Body of pancreas (tissue), 4 donors: Measurements from ENCODE around the gene RETREG1. TPM values are rescaled to one million over a fixed set of nuclear protein-coding genes. Genes with fewer than 3 reads are reported as not detected.
"Not testable (repeated sequence)": the region's sequence is repeated elsewhere in the genome, so short reads cannot be mapped to it uniquely, and the experiment has no call there.

Source experiments
- ATAC-seq: fragments of 150-250 bp; one replicate; pipeline ENCODE4 v1.9.1; 2016
- DNase-seq, 4 donors: peaks; one replicate each; pipeline ENCODE4 v3.0.0-alpha.2; 2019
- H3K27ac ChIP-seq, 4 donors: fragments of 200-600 bp; sonication (generic); 1 replicate in 3 of 4; 2 replicates in 1 of 4; pipeline versions ENCODE4 v1.5.1 to v1.6.1; 2016 to 2019; ENCODE audit warnings: mild to moderate bottlenecking in 1 of 4, mixed read lengths in 1 of 4, moderate library complexity in 1 of 4
- H3K27me3 ChIP-seq, 2 donors: fragments of 200-600 bp; sonication (generic); one replicate each; pipeline ENCODE4 v1.6.0; 2016; ENCODE audit warnings: mild to moderate bottlenecking in 1 of 2
- H3K36me3 ChIP-seq, 2 donors: fragments of 200-600 bp; sonication (generic); replicated peaks in 1 of 2; 2 replicates each; pipeline ENCODE4 v1.5.1; 2016; ENCODE audit warnings: low read depth in 2 of 2; ENCODE audit not compliant: insufficient read depth in 1 of 2
- H3K4me1 ChIP-seq: fragments of 200-600 bp; sonication (generic); one replicate; pipeline ENCODE4 v1.6.0; 2016
- H3K4me3 ChIP-seq, 2 donors: fragments of 200-600 bp; sonication (generic); 1 replicate in 1 of 2; 2 replicates in 1 of 2; pipeline ENCODE4 v1.5.1; 2016 to 2019
- H3K9me3 ChIP-seq, 3 donors: fragments of 200-600 bp; sonication (generic); 1 replicate in 2 of 3; 2 replicates in 1 of 3; pipeline ENCODE4 v1.5.1; 2016
- CTCF ChIP-seq, 7 experiments: fragments of 450-650 bp in 4 of 7; fragments of 200-600 bp in 3 of 7; sonication (generic) in 3 of 7; IDR thresholded peaks; one replicate each; pipeline ENCODE4 v1.5.1; 2016 to 2019; ENCODE audit warnings: antibody characterized with exemption in 7 of 7
- POLR2A ChIP-seq, 3 donors: fragments of 450-650 bp; IDR thresholded peaks; one replicate each; pipeline ENCODE4 v1.6.1; 2016; ENCODE audit warnings: antibody characterized with exemption in 3 of 3, mild to moderate bottlenecking in 2 of 3
- WGBS, 2 donors: methylation state at CpG; one replicate each; pipeline ENCODE4 v1.1.5; 2017; 5-methylcytosine and 5-hydroxymethylcytosine counted together
- intact Hi-C: fragments of 100-400 bp; cut with DNase I; formaldehyde crosslinking; loops from one replicate; pipeline ENCODE4 v1.15.1; 2023
- total RNA-seq, 2 donors: library from RNA; depleted of rRNA; stranded (reverse); fragments of >200 nt; gene quantifications; one replicate each; pipeline ENCODE4 v1.1.0, GENCODE V29; 2016

Gene RETREG1
- total RNA-seq, 2 donors from 2014 or later = 11.9 to 16.8 TPM

- WGBS, 2 donors = 87 to 88% methylated on average over 10 of the region's 10 CpGs
- H3K27ac ChIP-seq = no peak overlapping the region
- H3K4me1 ChIP-seq = peaks cover 10% of the 10 kb centered on the region
- H3K27me3 ChIP-seq = no peaks in the 10 kb centered on the region
- no peak overlapping the region for H3K4me3 ChIP-seq
- H3K36me3 ChIP-seq = no peaks in the 10 kb centered on the region
- ATAC-seq = no peak
- DNase-seq = no peak
- intact Hi-C loops = no loop called here
- TF ChIP-seq CTCF (IDR thresholded peaks at IDR 0.05) = no peak
- no peak for TF ChIP-seq POLR2A (IDR thresholded peaks at IDR 0.05)
- H3K9me3 ChIP-seq = no peaks in the 10 kb centered on the region
Observed at GRCh38 chr5:16618138-16618897, 1.5 kb upstream of the RETREG1 start.

- H3K27me3 ChIP-seq = no peaks in the 10 kb centered on the region
- peak overlapping the region in 3 of 4 donors; percentile 7 to 79 (median 53) for H3K27ac ChIP-seq
- TF ChIP-seq POLR2A (IDR thresholded peaks at IDR 0.05) = no peak
- TF ChIP-seq CTCF (IDR thresholded peaks at IDR 0.05) = no peak
- no peaks in the 10 kb centered on the region for H3K36me3 ChIP-seq
- intact Hi-C loops = no loop called here
- peak in 2 of 4 donors; percentile 18 to 47 for DNase-seq
- H3K4me3 ChIP-seq = peak overlapping the region; percentile 59 to 84
- no peaks in the 10 kb centered on the region for H3K9me3 ChIP-seq
- peaks cover 10% of the 10 kb centered on the region for H3K4me1 ChIP-seq
- 17 to 50% methylated on average over 18 to 27 of the region's 27 CpGs for WGBS, 2 donors
- no peak for ATAC-seq
Observed at GRCh38 chr5:16617274-16617968, 624 bp upstream of the RETREG1 start.

- H3K27me3 ChIP-seq = no peaks in the 10 kb centered on the region
- DNase-seq (peak in 1 of 4 donors; percentile 35), ATAC-seq (no peak)
- intact Hi-C loops = no loop called here
- peaks cover 10% of the 10 kb centered on the region for H3K4me1 ChIP-seq
- TF ChIP-seq CTCF (IDR thresholded peaks at IDR 0.05) (no peak), POLR2A (IDR thresholded peaks at IDR 0.05) (no peak)
- H3K27ac ChIP-seq = peak overlapping the region; percentile 10 to 79 (median 58)
- no peaks in the 10 kb centered on the region for H3K9me3 ChIP-seq
- peak overlapping the region; percentile 59 to 84 for H3K4me3 ChIP-seq
- 4 to 6% methylated on average over 17 to 31 of the region's 31 CpGs for WGBS, 2 donors
- no peaks in the 10 kb centered on the region for H3K36me3 ChIP-seq
Observed at GRCh38 chr5:16615741-16616535, 859 bp downstream of the RETREG1 start.

GRCh38 chr5:16612007-16612406 is 4.8 kb downstream of the RETREG1 start:
- no peak overlapping the region for H3K4me3 ChIP-seq
- H3K27me3 ChIP-seq = no peaks in the 10 kb centered on the region
- 81 to 94% methylated on average over 2 of the region's 2 CpGs for WGBS, 2 donors
- no peak for TF ChIP-seq CTCF (IDR thresholded peaks at IDR 0.05)
- H3K36me3 ChIP-seq = no peaks in the 10 kb centered on the region
- DNase-seq (no peak), ATAC-seq (no peak)
- H3K4me1 ChIP-seq = peaks cover 6% of the 10 kb centered on the region
- H3K27ac ChIP-seq = no peak overlapping the region
- no peaks in the 10 kb centered on the region for H3K9me3 ChIP-seq
- intact Hi-C loops = no loop called here

GRCh38 chr5:16610896-16611295 is 5.9 kb downstream of the RETREG1 start:
- WGBS, 2 donors = 85 to 93% methylated on average over 2 of the region's 2 CpGs
- intact Hi-C loops, DNase-seq, H3K9me3 ChIP-seq, H3K27me3 ChIP-seq, H3K36me3 ChIP-seq, H3K4me3 ChIP-seq, ATAC-seq, H3K27ac ChIP-seq, H3K4me1 ChIP-seq: not testable (repeated sequence)
